HepG2 (cell line): Measurements from ENCODE around the gene PIEZO1. TPM values are rescaled to one million over a fixed set of nuclear protein-coding genes. Genes with fewer than 3 reads are reported as not detected.

Experiments
- EZH2 ChIP-seq: conservative IDR thresholded peaks from 2 replicates; pipeline ENCODE4 v1.6.1; 2012; ENCODE audit warnings: mild to moderate bottlenecking, low read depth, low read length, moderate library complexity
- GRHL1 ChIP-seq: sonication (generic); formaldehyde crosslinking; conservative IDR thresholded peaks from 2 replicates; pipeline ENCODE4 v1.8.0; 2022; ENCODE audit warnings: missing genetic modification reagents
- HDAC1 ChIP-seq: sonication (generic); formaldehyde crosslinking; IDR thresholded peaks from 2 replicates; pipeline ENCODE4 v1.5.1; 2020; ENCODE audit warnings: mild to moderate bottlenecking, missing genetic modification reagents
- HDAC2 ChIP-seq: sonication (generic); formaldehyde crosslinking; IDR thresholded peaks from 2 replicates; pipeline ENCODE4 v1.4.0; 2020; ENCODE audit warnings: missing genetic modification reagents
- HIC2 ChIP-seq: sonication (generic); formaldehyde crosslinking; IDR thresholded peaks from 2 replicates; pipeline ENCODE4 v1.9.0; 2022; ENCODE audit warnings: low read depth, missing genetic modification reagents
- MED1 ChIP-seq: sonication (generic); formaldehyde crosslinking; IDR thresholded peaks from 2 replicates; pipeline ENCODE4 v1.4.0; 2020; ENCODE audit warnings: missing genetic modification reagents
- PRDM10 ChIP-seq: sonication (generic); formaldehyde crosslinking; IDR thresholded peaks from 2 replicates; pipeline ENCODE4 v1.4.0; 2020; ENCODE audit warnings: low read depth, missing genetic modification reagents
- SIN3A ChIP-seq: IDR thresholded peaks from 2 replicates; pipeline ENCODE4 v1.6.1; 2011; ENCODE audit warnings: low read depth, mild to moderate bottlenecking, control low read depth, low read length, borderline replicate concordance
- SMAD3 ChIP-seq: sonication (generic); formaldehyde crosslinking; IDR thresholded peaks from 2 replicates; pipeline ENCODE4 v1.4.0; 2020; ENCODE audit warnings: missing genetic modification reagents
- SRSF4 ChIP-seq: fragments of 200-400 bp; formaldehyde crosslinking; IDR thresholded peaks from one replicate; pipeline ENCODE4 v1.6.1; 2018; ENCODE audit warnings: mild to moderate bottlenecking, low read depth, low read length, moderate library complexity; ENCODE audit not compliant: poor library complexity, severe bottlenecking
- UBTF ChIP-seq: sonication (generic); formaldehyde crosslinking; IDR thresholded peaks from 2 replicates; pipeline ENCODE4 v1.4.0; 2020; ENCODE audit warnings: mild to moderate bottlenecking, missing genetic modification reagents
- ZBTB26 ChIP-seq: IDR thresholded peaks from 2 replicates; pipeline ENCODE4 v1.6.1; 2016; ENCODE audit warnings: missing compliant biosample characterization, missing genetic modification reagents, borderline replicate concordance
- ZNF24 ChIP-seq: fragments of 450-650 bp; IDR thresholded peaks from 2 replicates; pipeline ENCODE4 v1.6.1; 2017; ENCODE audit warnings: antibody characterized with exemption, mild to moderate bottlenecking
- ZNF350 ChIP-seq: sonication (generic); formaldehyde crosslinking; IDR thresholded peaks from 2 replicates; pipeline ENCODE4 v1.4.0; 2020; ENCODE audit warnings: mild to moderate bottlenecking, low read depth, missing genetic modification reagents, borderline replicate concordance
- ZNF569 ChIP-seq: sonication (generic); formaldehyde crosslinking; IDR thresholded peaks from 2 replicates; pipeline ENCODE4 v1.5.0; 2020; ENCODE audit warnings: mild to moderate bottlenecking, missing genetic modification reagents, moderate library complexity, borderline replicate concordance
- ZNF577 ChIP-seq: sonication (generic); formaldehyde crosslinking; IDR thresholded peaks from 2 replicates; pipeline ENCODE4 v1.4.0; 2020; ENCODE audit warnings: mild to moderate bottlenecking, low read depth, missing genetic modification reagents, borderline replicate concordance
- ZNF850 ChIP-seq: sonication (generic); formaldehyde crosslinking; conservative IDR thresholded peaks from 2 replicates; pipeline ENCODE4 v1.9.0; 2021; ENCODE audit warnings: mild to moderate bottlenecking, missing genetic modification reagents
- polyA plus RNA-seq, 8 experiments: library from polyadenylated mRNA; depleted of rRNA in 3 of 8; stranded (reverse) in 7 of 8; unstranded in 1 of 8; fragments of >200 nt; fragmentation: Illumina TruSeq in 4 of 8; extraction: Trizol in 4 of 8; gene quantifications; 2 replicates each; pipeline versions ENCODE4 v1.2.1 to v1.2.3, GENCODE V29; 2011 to 2016; ENCODE audit warnings: low read depth in 4 of 8, missing spikeins in 1 of 8, mixed read lengths in 1 of 8; ENCODE audit not compliant: insufficient read depth in 1 of 8
- total RNA-seq, 5 experiments: library from RNA; depleted of rRNA; stranded (reverse); fragments of >200 nt; fragmentation: Illumina TruSeq; extraction: Trizol; gene quantifications; 2 replicates each; pipeline ENCODE4 v1.2.3, GENCODE V29; 2016; ENCODE audit warnings: low read depth in 1 of 5

PIEZO1 gene
- total and polyA plus RNA-seq, 2 of the 13 experiments (the other 11 are each of a cell fraction or from before 2014, with no cell fraction given): 67.9 to 85.0 TPM

- TF ChIP-seq PRDM10 (CRISPR knock-in tag) (peak; percentile 42; the same call in 1 of the 2 replicates), SRSF4 (no peak), ZNF350 (0 out of 2 replicates have a peak, but pooled peaks have one; percentile 42), SMAD3 (CRISPR knock-in tag) (no peak), EZH2 (no peak), GRHL1 (CRISPR knock-in tag) (no peak), ZNF24 (no peak), ZNF569 (no peak), ZNF577 (CRISPR knock-in tag) (no peak), SIN3A (no peak), HDAC1 (CRISPR knock-in tag) (peak; percentile 62), HIC2 (CRISPR knock-in tag) (peak; percentile 98), ZNF850 (CRISPR knock-in tag) (no peak), HDAC2 (no peak; the same call in 1 of the 2 replicates), UBTF (CRISPR knock-in tag) (0 out of 2 replicates have a peak, but pooled peaks have one; percentile 43), ZBTB26 (CRISPR knock-in tag) (no peak), MED1 (peak; percentile 52; the same call in 1 of the 2 replicates)
These were observed 2.7 kb upstream of the PIEZO1 start (continued) for GRCh38 chr16:88787579-88788314.
